Erythroblast (primary cell): Measurements from ENCODE around the gene RAB13.
"Not testable (repeated sequence)": the region's sequence is repeated elsewhere in the genome, so short reads cannot be mapped to it uniquely, and the experiment has no call there.

ENCODE experiments used
- DNase-seq, 2 experiments: peaks; one replicate each; lab custom pipeline; 2025; lab: John Stamatoyannopoulos, UW
- GATA1 ChIP-seq: IDR thresholded peaks from 2 replicates; pipeline ENCODE4 v1.6.1; 2011; ENCODE audit warnings: low read depth, mild to moderate bottlenecking, control low read depth, low read length, moderate library complexity
- POLR2A ChIP-seq: IDR thresholded peaks from 2 replicates; pipeline ENCODE4 v1.6.1; 2011; ENCODE audit warnings: mild to moderate bottlenecking, low read length

Gene RAB13

DNA sequence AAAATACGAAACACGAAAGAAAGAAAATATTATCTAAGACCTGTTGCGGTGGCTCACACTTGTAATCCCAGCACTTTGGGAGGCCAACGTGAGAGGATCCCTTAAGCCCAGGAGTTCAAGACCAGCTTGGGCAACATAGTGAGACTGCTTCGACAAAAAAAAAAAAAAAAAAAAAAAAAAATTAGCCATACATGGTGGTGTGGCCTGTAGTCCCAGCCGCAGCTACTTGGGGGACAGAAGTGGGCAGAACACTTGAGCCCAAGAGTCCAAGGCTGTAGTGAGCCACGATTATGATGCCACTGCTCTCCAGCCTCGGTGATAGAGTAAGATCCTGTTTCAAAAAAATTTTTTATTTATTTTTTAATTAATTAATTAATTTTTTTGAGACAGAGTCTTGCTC, 1.5 kb upstream of the RAB13 start:
- DNase-seq, result no peak
- TF ChIP-seq POLR2A (no peak), GATA1 (no peak)

DNA sequence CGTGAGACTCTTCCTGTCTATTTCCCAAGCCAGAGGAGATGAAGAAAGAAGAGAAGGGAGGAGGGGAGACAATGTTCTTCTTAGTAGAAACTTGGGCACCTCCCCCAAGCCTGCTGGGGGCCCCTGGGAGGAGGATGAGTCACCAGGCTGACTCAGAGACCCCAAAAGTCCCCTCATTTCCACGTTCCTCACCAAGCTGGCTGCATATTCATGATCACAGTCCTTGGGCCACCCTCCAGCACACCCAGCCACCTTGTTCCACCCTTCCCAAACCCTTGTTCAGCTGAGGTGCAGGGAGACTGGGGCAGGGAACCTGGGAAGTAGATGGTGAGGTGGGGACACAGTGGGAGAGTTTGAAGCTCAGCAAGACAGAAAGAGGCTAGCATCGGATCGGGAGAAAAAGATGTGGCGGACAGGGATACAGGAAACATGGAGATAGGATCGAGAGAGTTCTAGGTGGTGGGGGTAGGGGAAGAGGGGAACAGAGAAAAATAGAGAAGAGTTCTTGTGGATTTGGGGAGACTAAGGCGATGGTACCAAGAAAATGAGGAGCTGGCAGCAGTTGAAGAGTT, 712 bp downstream of the RAB13 start:
- TF ChIP-seq POLR2A (no peak), GATA1 (no peak)
- peak; percentile 38 to 64 for DNase-seq

GRCh38 chr1:153984123-153984894, 1.8 kb downstream of the RAB13 start:
- DNase-seq, result no peak
- no peak for TF ChIP-seq POLR2A
- no peak for TF ChIP-seq GATA1

DNA sequence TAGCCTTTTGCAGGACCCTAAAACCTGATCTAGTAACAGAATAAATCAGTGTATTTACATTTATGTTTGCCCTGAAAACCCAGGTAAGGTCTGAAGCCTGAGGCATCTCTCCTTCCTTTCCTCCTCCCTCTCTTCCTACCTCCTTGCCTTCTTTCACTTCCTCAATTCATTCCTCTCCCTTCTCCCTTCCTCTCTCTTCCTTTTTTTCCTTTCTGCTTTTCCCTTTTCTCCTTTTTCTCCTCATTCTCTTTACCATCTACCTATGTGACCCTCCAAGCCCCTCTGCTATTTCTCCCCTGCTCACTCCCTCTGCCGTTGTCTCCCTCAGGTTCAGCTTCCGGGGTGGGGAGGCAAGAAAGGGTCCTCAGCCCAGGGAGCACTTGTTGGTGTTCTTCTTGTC, 4.4 kb downstream of the RAB13 start:
- not testable (repeated sequence) for DNase-seq

DNA sequence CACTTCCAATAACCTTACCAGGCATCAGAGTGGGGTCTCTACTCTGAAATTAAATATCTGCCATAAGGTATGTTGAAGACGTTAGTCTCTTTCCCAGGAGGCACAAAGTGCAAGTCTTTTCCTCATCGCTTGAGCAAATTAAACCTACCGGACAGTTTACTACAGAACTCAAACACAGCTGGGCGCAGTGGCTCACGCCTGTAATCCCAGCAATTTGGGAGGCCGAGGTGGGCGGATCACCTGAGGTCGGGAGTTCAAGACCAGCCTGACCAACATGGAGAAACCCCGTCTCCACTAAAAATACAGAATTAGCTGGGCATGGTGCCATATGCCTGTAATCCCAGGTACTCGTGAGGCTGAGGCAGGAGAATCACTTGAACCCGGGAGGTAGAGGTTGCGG, 7.0 kb downstream of the RAB13 start:
- not testable (repeated sequence) for DNase-seq

DNA sequence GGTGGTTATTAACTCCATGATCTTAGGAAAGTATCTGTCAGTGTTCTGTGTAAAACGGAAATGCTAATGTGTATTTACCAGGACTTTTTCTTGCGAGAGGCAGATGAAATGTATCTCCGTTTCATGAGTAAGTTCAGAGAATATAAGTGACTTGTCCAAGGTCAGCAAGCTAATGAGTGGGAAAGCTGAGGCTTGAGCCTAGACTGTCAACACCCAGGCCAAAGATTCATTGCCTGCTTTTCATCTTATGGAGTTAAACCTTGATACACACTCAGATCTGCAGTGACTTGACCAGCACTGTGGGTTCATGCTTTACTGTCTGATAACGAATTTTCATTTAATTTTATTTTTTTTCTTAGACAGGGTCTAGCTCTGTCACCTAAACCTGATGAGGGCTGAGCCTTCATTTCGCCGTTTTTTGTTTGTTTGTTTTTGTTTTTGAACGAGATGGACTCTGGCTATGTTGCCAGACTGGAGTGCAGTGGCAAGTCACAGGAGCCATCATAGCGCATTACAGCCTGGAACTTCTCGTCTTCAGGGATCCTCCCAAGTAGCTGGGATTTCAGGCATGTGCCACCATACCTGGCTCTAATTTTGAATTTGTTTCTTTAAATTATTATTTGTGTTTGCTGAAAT, 7.7 kb downstream of the RAB13 start:
- DNase-seq, result no peak
- no peak for TF ChIP-seq GATA1
- no peak for TF ChIP-seq POLR2A

DNA sequence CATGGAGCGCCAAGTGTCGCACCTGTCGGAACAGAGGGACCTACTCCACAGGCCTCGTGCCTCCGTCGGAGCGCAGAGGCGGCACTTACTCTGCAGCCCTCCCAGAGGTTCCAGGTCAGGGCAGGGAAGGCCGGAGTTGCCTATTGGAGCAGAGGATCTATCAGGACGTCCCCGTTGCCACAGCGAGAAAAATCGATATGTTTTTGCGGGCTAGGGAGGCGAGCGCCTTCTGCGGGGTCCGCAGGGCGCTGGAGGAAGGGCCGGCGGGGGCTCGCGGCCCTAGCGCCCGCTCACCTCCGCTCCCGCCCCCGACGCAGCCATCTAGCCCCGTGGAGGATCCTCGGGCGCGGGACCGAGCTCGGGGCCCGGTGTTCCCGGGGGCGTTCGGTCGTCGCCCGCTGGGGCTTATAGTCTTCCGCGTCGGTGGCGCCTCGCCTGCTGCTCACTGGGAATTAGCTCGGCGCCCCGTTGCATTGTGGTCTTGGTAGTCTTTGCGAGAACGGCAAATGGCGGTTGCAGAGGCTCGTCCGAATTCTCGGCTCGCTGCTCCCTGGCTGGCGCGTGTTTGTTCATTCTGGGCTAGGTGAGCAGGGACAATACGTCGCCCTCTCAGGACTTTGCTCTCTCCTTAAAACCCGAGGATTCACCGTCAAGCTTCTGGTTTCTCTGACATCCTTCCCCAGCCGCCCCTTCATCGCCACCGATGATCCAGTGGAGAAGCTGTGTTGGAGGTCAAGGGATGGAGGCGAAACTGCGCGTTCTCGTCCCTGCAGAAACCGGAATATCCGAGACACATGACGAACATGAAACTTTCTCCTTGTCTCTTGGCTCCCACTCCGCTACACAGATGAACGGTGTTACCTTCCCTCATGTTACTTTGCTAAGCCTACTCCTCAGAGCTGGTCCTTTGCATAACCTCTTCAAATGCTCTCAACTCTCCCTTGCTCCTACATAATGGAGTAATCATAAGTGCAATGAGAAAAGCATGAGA, 8.6 kb downstream of the RAB13 start, which contains the start of gene JTB:
TSS of gene JTB (minus strand) at position 425 of the 991 bp plus-strand sequence. CDS start at position 3, 422 bp downstream.
- DNase-seq, result peak; percentile 87 to 92
- TF ChIP-seq POLR2A (peak; percentile 89), GATA1 (no peak)

DNA sequence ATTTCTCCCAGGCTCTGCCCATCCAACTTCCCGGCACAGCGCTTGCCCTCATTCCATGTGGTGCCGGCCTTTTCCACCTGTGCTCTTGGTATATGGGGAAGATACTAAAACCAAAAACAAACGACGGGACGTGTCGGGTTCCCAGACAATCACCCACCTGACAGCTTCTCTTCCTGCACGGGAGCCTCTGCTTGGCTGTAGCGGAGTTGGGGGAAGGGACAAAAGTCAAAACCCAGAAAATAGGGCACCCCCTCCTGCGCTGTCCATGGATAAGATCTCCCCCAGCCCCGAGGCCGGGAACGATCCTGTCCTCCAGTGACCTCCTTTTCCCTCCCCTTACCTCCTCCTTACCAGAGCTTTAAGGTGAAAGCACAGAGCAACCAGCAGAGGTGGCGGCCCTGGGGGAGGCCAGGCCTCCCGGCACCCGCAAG, 9.3 kb downstream of the RAB13 start:
- TF ChIP-seq GATA1 (no peak), POLR2A (no peak)
- DNase-seq, result peak in 1 of 2 experiments; percentile 73

DNA sequence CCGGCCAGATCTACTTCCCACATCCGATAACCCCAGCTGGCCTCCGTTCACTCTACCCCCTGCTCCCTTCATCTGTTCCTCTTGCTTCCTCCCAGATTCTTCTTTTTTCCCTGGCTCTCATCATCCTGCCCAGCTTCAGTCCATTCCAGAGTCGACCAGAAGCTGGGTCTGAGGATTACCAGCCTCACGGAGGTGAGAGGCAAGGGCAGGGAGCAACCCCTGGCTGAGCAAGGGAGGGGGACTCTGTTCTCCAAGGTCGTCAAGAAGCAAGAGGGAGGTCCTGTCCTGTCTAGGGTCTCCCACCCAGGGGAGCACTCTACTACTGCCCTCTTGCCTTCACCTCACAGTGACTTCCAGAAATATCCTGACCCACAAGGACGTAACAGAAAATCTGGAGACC, 12.6 kb downstream of the RAB13 start:
- TF ChIP-seq GATA1 (no peak), POLR2A (no peak)
- DNase-seq, result no peak

DNA sequence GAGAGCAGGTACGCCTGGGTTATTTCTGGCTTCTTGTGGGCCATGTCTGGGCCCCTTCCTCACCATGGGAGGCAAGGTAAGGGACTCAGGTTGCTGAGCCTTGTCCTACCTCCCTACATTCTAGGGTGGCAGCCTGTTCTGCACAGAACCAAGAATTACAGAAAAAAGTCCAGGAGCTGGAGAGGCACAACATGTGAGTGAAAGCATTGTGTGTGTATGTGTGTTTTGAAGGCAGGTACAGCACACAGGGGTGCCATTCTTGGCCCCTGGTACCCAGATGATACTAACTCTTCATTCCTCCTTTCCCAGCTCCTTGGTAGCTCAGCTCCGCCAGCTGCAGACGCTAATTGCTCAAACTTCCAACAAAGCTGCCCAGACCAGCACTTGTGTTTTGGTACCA, 13.1 kb downstream of the RAB13 start:
- DNase-seq, result no peak

DNA sequence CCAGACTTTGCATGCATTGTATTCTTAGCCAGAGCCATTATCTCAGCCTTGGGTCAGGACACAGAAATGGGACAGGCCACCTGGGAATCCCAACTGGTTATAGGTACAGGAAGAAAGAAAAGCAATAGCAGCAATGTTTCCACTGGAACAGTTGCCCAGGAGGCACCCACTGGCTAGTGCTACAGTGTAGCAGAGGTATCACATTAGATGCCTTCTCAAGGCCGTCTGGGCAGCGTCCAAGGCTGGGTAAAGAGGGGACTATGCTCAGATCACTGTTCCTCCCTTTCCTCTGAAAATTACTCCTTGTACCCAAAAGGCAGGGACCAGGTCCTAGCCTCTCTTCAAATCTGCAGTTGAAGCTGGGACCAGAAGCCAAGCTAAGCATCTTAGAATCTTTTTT, 15.8 kb downstream of the RAB13 start:
- TF ChIP-seq GATA1 (no peak), POLR2A (no peak)
- DNase-seq, result no peak

More for the DNA sequence above, 13.1 kb downstream of the RAB13 start:
- TF ChIP-seq GATA1 (no peak), POLR2A (peak; percentile 37)

DNA sequence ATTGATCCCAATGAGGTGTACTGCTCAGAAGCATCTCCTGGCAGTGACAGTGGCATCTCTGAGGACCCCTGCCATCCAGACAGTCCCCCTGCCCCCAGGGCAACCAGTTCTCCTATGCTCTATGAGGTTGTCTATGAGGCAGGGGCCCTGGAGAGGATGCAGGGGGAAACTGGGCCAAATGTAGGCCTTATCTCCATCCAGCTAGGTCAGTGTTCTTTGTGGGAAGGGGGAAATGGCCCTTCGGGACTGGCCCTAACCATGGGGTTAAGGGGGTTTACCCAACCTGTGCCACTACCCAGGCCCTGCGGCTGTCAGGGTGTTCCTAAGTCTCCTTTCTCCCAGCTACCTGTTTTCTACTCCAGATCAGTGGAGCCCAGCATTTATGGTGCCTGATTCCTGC, 17.2 kb downstream of the RAB13 start:
- DNase-seq, result no peak
- TF ChIP-seq GATA1, result no peak
- no peak for TF ChIP-seq POLR2A

DNA sequence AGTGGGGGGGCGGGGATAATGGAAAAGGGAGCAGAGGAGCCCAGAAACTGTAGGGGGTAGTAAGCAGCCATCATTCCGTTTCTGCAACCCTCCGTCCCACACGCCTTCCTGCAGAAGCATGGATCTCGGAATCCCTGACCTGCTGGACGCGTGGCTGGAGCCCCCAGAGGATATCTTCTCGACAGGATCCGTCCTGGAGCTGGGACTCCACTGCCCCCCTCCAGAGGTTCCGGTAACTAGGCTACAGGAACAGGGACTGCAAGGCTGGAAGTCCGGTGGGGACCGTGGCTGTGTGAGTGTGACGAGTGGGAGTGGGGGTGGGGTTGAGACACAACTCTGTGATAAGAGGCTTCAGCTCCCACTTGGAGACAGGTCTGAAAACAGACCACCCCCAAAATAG, 17.7 kb downstream of the RAB13 start:
- peak in 1 of 2 experiments; percentile 34 for DNase-seq
- no peak for TF ChIP-seq GATA1
- TF ChIP-seq POLR2A, result no peak
